HFF-Myc (cell line): ENCODE data around the gene EPDR1.
"Not testable (repeated sequence)": the region's sequence is repeated elsewhere in the genome, so short reads cannot be mapped to it uniquely, and the experiment has no call there.

Source experiments
- DNase-seq: peaks from one replicate; pipeline ENCODE4 v3.0.0-alpha.2; 2011; ENCODE audit warnings: low read depth; ENCODE audit errors: extremely low read depth
- H3K4me3 ChIP-seq: replicated peaks from 2 replicates; pipeline ENCODE4 v1.5.1; 2011; ENCODE audit warnings: low read depth, mild to moderate bottlenecking, control low read depth, low read length
- TF ChIP-seq, protein P1 (sequence below): IDR thresholded peaks from 2 replicates; pipeline ENCODE4 v1.5.1; 2012; ENCODE audit warnings: mild to moderate bottlenecking, low read depth, low read length, control low read depth; ENCODE audit errors: missing control alignments

The EPDR1 gene

DNA sequence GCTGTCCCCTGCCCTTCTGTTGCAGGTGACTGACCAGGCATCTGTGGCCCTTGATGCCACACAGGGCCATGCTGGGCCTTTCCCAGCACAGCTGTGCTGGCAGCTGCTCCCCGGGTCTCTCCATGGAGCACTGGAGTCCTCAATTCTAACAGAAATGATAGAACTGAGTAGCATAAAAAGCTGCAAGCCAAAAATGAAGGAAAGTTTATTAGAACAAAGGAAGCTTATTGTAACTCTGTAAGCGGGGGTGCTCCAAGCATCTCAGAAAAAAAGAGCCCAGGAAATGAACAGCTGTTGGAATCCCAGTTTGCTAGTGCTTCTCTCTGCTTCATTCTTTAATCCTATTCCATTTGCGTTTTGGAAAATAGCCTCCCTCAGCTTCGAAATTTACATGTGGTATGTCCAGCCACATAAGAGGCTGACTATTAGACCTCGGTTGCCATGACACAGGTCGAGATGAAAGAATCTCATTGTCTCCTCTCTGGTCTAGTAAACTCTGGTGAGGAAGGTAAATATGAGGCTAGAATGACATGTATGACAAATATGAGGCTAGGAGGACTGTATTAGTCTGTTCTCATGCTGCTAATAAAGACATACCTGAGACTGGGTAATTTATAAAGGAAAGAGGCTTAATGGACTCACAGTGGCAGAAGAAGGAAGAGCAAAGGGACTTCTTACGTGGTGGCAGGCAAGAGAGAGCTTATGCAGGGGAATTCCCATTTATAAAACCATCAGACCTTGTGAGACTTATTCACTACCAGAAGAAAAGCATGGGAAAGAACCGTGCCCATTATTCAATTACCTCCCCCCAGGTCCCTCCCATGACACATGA lies 23.7 kb downstream of the EPDR1 start:
- TF ChIP-seq, protein P1, sequence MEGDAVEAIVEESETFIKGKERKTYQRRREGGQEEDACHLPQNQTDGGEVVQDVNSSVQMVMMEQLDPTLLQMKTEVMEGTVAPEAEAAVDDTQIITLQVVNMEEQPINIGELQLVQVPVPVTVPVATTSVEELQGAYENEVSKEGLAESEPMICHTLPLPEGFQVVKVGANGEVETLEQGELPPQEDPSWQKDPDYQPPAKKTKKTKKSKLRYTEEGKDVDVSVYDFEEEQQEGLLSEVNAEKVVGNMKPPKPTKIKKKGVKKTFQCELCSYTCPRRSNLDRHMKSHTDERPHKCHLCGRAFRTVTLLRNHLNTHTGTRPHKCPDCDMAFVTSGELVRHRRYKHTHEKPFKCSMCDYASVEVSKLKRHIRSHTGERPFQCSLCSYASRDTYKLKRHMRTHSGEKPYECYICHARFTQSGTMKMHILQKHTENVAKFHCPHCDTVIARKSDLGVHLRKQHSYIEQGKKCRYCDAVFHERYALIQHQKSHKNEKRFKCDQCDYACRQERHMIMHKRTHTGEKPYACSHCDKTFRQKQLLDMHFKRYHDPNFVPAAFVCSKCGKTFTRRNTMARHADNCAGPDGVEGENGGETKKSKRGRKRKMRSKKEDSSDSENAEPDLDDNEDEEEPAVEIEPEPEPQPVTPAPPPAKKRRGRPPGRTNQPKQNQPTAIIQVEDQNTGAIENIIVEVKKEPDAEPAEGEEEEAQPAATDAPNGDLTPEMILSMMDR: no peak
- no peak for DNase-seq
- H3K4me3 ChIP-seq: no peak overlapping the region

DNA sequence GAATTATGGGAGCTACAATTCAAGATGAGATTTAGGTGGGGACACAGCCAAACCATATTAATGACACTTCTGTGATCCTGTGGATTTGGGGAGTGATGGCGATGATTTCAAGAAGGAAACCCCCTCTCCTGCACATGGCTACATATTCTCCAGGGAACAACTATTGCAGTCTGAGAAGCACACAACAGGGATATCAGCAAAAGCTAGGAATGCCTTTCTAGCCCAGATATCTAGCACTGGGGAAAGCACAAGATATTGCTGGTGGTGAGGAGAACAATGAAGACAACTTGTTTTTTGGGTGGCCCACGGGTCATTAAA lies 24.3 kb downstream of the EPDR1 start:
- no peak overlapping the region for H3K4me3 ChIP-seq
- DNase-seq: no peak
- TF ChIP-seq, protein P1: no peak

DNA sequence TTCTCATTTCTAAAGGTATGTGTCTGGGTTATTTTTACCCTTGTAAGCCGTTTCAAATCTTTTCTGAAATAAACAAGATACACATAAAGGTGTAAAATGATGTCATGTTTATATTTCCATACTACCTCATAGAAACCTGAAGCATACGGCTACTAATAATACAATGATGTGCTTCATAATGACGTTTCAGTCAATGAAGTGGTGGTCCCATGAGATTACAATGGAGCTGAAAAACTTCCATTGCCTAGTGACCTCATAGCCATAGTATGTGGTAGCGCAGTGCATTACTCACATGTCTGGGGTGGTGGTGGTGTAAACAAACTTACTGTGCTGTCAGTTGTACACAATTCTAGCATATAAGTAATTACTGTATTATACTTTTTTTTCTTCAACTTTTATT lies 24.9 kb downstream of the EPDR1 start:
- no peak for DNase-seq
- no peak overlapping the region for H3K4me3 ChIP-seq
- TF ChIP-seq, protein P1: no peak

DNA sequence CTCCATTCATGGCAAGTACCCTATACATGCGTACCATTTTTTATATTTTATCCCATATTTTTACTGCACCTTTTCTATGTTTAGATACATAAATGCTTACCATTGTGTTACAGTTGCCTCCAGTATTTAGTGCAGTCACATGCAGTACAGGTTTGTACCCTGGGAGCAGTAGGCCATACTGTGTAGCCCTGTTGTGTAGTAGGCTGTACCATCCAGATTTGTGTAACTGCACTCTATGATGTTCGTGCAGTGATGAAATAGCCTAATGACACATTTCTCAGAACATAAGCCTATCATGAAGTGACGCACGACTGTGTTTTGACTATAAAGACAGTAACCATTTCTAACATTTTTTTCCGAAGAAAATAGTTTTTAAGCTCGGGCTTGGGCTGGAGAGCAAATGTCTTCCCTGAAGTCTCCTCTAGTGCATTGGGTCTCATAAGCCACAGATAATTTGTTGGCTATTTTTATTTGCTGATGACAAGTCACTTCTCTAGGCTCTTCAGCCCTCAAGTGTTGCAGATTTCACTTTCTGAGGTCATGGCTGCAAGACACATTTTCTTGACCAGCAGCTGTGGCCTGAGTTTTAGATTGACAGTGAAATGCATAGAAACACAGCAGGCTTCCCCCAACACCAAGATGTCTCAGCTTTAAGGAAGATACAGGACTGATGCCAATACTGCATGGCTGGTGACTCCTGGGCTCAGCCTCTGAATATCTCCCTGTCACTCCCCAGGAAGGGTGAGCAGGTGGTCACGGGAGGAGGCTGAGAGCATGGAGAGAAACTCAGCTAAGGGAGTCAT lies 26.9 kb downstream of the EPDR1 start:
- no peak for DNase-seq
- TF ChIP-seq, protein P1: no peak
- H3K4me3 ChIP-seq: no peak overlapping the region

DNA sequence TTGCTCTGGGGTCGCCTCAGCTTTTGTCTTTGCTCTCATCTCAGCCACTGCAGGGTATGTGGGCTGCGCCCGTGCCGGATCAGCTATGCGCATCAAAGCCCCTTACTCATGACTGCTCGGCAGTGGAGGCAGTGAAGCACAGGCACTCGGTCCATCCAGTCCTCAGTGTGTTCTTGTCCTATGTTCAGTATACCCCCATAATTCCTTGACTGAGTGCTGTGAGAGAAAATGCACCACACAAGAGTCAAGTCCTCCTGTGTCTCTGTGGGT lies 27.4 kb downstream of the EPDR1 start:
- TF ChIP-seq, protein P1: no peak
- DNase-seq: no peak
- H3K4me3 ChIP-seq: no peak overlapping the region

DNA sequence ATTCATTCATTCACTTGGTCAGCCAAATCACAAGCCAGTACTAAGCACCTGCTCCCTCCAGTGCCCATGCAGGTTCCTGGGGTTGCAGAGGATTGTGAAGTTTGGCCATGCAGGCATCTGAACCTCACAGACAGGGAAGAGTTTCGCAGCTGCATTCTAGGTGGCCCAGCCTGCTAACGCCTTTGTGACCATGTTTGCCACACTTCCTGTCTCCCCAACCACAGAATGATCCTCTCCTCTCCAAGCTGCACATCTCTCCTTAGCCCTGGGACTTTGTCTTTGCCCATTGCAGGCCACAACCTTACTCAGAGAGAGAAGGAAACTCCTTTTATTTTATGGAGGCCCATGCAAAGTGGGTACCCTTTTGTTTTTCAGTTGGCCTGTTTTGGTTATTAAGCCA lies 31.8 kb downstream of the EPDR1 start:
- no peak for DNase-seq
- no peak overlapping the region for H3K4me3 ChIP-seq
- TF ChIP-seq, protein P1: no peak

DNA sequence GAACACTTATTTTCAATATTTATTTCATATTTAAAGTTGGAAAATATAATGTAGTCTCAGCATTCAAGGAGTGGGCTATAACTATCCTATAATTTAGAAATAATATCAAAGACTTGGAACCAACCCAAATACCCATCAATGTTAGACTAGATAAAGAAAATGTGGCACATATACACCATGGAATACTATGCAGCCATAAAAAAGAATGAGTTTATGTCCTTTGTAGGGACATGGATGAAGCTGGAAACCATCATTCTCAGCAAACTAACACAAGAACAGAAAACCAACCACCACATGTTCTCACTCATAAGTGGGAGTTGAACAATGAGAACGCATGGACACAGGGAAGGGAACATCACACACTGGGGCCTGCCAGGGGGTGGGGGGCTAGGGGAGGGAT lies 33.8 kb downstream of the EPDR1 start:
- not testable (repeated sequence) for H3K4me3 ChIP-seq, DNase-seq
